Posterior cingulate gyrus (tissue), 11 donors: ENCODE data around the gene NIPBL.
"Not testable (repeated sequence)": the region's sequence is repeated elsewhere in the genome, so short reads cannot be mapped to it uniquely, and the experiment has no call there.

Experiments used
- DNase-seq, 10 donors: peaks; one replicate each; pipeline versions ENCODE4 v3.0.0 to v3.0.0-alpha.2; 2020 to 2021; ENCODE audit warnings: mixed read lengths in 3 of 10
- intact Hi-C: fragments of 100-400 bp; cut with DNase I; formaldehyde crosslinking; loops from one replicate; pipeline ENCODE4 v1.15.1; 2023

Gene NIPBL

DNA sequence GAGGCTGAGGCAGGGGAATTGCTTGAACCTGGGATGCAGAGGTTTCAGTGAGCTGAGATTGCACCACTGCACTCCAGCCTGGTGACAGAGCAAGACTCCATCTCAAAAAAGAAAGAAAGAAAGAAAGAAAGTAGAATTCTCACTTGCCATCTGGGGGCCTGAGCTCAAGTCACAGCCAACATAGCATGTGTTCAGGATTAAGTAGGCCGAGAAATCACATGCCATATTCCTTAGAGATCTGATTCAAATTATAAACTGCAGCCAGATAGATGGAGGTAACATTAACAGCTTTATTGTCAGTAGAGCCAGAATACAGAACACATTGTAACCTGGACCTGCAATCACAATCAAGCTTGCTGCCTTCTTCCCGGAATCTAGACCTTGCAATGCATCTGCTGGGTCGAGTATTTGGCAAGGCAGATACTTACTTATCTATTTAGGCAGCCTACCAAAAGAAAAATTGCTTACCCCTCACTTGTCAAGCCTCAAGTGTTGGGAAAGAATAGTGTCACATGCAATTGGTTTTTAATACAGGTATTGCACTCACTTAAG lies 198.9 kb downstream of the NIPBL start:
- intact Hi-C loops, result no loop called here
- DNase-seq, result no peak

DNA sequence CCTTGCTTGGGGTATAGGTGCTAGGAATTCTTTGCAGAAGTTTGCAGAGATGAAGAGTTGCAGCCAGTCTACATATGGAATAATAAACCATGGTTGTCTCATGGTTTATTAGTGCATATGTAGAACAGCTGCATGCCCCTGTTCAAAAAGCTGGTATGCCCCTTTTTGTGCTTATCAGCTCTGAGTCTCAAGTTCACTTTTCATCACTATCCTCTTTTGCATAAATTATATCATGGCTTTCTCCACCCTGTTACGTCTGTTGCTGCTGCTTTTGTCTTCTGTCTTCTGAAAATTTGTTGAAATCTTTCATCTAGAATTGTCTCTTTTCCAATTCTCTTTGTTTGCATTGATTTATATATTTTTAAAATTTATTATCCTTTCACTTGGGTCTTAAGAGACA lies 200.6 kb downstream of the NIPBL start:
- intact Hi-C loops, result no loop called here
- DNase-seq, result no peak

DNA sequence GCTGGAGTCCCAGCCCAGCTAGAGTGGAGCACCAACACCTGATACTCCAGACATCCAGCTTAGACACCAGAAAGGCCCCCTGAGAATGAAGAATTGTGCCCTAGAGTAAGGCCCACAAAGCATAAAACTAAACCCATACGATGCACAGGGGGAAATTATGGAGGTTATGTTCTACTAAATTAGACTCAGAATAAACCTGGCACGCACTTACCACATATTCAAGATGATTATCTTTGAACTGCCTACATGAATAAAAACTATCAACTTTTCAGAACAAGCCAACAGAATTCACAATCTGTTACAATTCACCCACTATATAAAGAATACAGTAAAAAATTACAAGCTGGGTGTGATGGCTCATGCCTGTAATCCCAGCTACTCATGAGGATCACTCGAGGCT lies 204.1 kb downstream of the NIPBL start:
- intact Hi-C loops, result no loop called here
- no peak for DNase-seq

DNA sequence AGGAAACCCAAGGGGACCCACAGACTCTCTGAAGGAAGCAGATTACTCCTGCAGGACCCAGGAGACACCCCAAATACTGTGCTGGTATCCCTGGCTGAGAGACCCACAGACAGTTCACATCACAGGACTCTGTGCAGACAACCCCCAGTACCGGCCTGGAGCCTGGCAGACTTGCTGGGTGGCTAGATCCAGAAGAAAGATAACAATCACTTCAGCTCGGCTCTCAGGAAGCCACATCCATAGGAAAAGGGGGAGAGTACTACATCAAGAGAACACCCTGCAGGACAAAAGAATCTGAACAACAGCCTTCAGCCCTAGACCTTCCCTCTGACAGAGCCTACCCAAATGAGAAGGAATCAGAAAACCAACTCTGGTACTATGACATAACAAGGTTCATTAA lies 206.4 kb downstream of the NIPBL start:
- DNase-seq, intact Hi-C loops: not testable (repeated sequence)

DNA sequence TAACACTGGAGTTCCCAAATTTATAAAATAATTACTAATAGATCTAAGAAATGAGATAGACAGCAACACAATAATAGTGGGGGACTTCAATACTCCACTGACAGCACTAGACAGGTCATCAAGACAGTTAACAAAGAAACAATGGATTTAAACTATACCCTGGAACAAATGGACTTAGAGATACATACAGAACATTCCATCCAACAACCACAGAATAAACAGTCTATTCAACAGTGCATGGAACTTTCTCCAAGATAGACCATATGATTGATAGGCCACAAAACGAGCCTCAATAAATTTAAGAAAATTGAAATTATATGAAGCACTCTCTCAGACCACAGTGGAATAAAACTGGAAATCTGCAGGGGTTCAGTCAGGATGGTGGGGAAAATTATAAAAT lies 209.5 kb downstream of the NIPBL start:
- intact Hi-C loops, DNase-seq: not testable (repeated sequence)

DNA sequence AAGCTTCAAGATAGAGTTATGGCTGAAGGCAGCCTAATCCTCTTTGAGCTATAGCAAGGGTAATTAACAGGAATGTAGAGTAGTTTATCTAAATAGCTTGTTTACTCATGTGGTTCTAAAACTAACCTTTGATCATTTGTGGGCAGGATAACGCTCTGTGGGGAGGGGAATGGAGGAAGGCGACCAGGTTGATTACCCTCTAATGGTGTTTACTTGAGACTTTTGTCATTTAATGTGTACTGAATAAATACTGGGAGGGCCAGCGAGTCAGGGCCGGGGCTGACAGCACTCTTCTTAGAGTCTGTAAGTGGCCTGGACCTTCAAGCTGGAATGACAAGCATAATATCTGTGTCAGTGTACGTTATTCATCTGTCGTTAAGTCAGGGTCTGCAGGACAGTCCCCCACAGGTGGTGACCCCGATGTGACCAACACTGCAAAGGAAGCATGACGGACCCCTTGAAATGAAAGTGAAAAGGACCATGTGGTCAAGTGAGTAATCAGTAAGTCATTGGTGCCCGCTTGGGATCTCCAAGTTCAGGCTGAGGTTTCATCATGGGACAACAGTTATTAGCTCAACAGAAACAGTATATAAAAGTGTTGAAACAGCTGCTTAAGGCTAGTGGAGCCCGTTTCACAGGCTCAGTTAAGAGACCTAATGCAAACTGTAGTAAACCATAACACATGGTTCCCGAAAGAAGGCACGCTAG lies 210.1 kb downstream of the NIPBL start:
- intact Hi-C loops, result no loop called here
- DNase-seq, result no peak

DNA sequence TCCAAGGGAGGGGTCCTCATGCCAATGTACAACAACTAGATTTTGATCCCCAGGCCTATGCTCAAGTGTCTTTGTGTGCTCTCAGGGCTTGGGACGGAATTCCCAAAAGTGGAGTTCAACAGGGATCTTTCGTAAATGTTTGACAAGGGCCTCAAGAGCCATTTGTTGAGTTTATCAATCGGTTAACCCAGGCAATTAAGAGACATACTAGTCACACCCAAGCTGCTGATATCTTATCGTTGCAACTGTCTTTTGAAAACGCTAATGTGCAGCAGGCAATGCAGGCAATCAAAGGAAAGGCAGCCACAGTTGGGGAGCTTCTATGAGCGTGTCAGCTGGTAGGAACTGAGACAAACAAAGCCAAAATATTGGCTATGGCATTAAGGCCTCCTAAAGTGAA lies 211.4 kb downstream of the NIPBL start:
- no peak for DNase-seq

DNA sequence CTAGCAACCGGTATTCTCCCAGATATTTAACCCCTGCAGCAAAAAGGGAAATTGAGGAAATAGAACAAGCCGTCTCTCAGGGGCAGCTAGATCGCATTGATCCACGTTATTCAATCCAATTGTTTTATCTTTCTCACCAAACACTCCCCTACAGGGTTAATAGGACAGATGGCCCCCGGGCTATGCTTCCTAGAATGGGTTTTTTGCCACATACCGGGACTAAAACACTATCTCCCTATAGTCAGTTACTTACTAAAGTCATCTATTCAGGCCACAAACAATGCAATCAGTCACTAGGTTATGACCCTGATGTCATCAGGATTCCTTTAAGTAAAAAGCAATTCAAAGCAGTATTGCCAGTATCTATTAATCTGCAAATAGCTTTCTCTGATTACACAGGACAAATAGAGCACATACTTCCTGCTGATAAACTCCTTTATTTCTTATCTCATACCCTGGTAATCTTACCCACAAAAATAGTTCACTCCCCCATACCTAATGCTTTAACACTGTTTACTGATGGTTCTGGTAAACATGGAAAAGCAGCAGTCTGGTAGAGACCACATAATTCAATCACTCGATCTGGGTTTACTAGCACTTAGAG lies 213.7 kb downstream of the NIPBL start:
- intact Hi-C loops, result no loop called here
- DNase-seq, result no peak

More for the DNA sequence above, 211.4 kb downstream of the NIPBL start:
- intact Hi-C loops, result no loop called here

DNA sequence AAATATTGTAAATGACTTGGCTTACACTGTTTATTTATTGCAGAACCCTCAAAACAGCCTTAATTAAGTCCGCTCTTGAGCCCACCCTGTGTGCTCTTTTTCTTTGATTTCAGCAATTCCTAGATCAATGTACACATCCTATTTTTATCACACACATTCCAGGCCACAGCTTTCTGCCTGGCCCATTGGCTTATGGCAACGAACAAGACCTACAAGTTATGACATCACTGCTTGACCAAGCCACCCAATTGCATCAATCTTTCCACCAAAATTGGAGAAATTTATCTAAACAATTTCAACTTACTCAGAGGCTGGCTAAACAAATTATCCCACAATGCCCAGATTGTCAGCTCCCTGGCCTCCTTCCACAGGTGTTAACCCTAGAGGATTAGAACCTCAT lies 214.2 kb downstream of the NIPBL start:
- DNase-seq, result no peak
- intact Hi-C loops, result no loop called here

DNA sequence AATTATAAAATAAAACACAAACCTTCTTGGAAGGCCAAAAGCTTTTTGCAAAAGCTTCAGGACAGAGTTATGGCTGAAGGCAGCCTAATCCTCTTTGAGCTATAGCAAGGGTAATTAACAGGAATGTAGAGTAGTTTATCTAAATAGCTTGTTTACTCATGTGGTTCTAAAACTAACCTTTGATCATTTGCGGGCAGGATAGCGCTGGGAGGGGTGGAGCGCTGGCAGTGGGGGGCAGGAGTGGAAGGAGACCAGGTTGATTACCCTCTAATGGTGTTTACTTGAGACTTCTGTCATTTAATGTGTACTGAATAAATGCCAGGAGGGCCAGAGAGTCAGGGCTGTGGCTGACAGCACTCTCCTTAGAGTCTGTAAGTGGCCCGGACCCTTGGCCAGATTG lies 217.2 kb downstream of the NIPBL start:
- DNase-seq, intact Hi-C loops: not testable (repeated sequence)

DNA sequence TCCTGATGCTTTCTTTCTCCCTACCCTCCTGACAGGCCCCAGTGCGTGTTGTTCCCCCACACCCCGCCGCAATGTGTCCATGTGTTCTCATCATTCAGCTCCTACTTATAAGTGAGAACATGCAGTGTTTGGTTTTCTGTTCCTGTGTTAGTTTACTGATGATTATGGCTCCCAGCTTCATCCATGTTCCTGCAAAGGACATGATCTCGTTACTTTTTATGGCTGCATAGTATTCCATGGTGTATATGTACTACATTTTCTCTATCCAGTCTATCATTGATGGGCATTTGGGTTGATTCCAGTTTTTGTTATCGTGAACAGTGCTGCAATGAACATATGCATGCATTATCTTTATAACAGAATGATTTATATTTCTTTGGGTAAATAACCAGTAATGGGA lies 222.7 kb downstream of the NIPBL start:
- intact Hi-C loops, DNase-seq: not testable (repeated sequence)

DNA sequence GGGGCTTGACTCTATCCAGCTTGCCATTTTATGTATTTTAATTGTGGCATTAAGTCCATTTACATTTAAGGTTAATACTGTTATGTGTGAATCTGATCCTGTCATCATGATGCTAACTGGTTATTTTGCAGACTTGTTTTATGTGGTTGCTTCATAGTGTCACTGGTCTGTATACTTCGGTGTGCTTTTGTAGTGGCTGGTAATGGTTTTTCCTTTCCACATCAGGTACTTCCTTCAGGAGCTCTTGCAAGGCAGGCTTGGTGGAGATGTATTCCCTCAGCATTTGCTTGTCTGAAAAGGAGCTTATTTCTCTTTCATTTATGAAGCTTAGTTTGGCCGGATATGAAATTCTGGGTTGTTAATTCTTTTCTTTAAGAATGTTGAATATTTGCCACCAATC lies 226.7 kb downstream of the NIPBL start:
- intact Hi-C loops, result no loop called here
- no peak for DNase-seq

DNA sequence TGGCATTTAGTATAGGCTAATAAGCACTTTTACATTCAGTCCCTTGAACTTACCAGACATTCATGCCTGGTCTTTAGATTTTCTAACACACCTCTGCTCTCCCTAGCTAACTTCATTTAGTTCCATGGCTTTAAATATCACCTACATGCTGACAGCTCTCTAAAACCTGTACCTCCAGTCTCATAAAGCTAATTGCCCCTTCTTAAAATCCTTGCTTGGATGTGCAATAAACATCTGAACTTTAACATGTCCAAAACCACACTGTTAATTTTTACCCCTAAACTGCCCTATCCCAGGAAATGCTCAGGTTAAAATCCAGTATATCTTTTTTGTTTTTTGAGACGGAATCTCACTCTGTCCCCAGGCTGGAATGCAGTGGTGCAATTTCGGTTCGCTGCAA lies 232.8 kb downstream of the NIPBL start:
- intact Hi-C loops, result no loop called here
- no peak for DNase-seq

DNA sequence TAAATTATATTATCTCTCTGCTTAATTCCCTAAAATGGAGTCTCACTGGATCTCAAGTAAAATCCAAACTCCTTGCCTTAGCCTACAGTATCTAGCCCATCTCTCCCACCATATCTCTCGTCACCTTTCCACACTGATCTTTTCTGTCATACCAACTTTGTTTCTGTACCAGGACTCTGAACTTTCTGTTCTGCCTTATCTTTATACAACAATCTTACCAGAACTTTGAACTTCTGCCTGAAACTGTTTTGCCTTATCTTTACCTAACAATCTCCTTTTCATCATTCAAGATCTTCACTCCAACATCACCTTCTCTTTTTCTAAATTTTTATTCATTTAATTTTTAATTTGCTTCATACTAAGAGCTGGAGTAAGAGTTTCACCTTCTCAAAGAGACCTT lies 233.6 kb downstream of the NIPBL start:
- no peak for DNase-seq
- intact Hi-C loops, result no loop called here

DNA sequence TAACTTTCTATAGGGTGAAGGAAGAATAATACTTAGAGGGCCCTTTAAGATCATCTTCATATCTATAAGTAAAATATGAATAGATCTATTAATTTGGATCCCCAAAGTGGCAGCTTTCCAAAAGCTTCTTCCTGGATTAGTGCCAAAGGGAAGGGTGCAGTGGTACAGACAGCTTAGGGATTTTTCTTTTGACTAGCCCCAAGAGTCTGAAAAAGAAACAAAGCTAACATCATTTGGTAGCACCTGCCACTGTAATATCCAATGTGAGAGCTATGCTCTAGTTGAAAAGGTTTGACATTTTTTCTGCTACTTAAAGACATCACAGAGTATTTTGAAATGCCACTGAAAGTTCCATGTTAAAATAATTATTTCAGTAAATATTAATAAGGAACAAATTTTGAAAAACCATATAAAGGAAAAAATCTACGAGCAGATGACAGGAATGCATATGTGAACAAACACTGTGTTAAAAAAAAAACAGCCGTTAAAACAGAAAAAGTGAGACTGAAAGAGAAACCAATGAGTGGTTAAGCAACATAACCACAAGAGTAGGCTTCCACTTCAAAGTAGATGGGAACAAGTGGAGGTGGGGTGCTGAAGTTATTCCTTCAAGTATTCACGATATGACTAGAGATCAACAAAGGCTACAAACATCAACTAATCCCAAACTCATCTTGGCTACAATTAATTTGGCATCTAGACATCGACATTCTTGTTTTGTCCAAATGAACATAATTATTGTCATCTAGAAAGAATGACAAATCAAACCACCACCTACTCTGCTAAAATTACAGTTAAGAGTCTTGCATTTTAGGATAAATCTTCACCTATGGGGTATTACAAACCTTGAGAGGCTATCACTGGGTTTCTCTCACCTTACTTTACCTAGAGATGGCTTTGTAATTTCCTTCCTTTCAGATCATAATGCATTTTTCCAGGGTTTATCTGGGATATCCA lies 235.1 kb downstream of the NIPBL start:
- DNase-seq, result no peak
- intact Hi-C loops, result no loop called here

DNA sequence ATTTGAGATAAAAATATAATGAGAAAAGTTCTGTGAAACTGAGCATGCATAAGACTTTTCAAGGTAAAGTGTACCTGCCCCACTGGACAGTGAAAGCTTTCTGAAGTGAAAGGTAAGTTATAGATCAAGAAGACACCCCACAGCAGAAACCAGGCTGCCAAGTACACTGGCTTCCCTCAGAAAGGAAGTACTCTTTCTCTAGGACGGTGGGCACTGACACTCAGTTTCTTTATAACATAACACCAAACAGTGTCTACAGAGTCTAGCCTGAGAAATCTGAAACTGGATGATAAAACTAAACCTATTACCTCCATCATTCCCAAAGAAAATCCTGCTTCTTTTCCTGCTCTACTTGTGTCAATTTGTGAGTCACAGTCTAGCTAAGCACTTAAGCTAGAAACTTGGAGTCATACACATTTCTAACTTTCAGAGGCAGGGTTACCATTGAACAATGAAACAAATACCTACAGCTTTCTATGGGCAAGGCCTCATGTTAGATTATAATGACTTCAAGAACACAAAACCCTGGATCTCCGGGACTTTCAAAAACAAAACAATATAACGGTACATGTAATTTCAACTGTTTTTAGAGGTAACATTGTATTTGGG lies 235.9 kb downstream of the NIPBL start:
- intact Hi-C loops, result no loop called here
- DNase-seq, result no peak
